ENCODE results near the gene PSD2. TPM values are rescaled to one million over a fixed set of nuclear protein-coding genes. Genes with fewer than 3 reads are reported as not detected.

The PSD2 gene
- total and polyA plus RNA-seq, 2 experiments from 2014 or later = 0.08 to 0.10 TPM

- no peak for TF ChIP-seq ZNF462 (CRISPR knock-in tag; IDR thresholded peaks at IDR 0.05)
Measured at GRCh38 chr5:139763930-139764791, 31.4 kb upstream of the PSD2 start (continued).

GRCh38 chr5:139764886-139765408 is 30.7 kb upstream of the PSD2 start:
- Histone ChIP-seq H2AFZ (no peak overlapping the region), H3K9me2 (ENCODE audit: insufficient read depth) (no peaks in the 10 kb centered on the region), H3K4me3 (peak overlapping the region; percentile 79; the same call in 1 of the 2 replicates), H3K4me2 (peak overlapping the region; percentile 84), H3K27ac (ENCODE audit: low read depth) (no peak overlapping the region), H3F3A (replicated peaks; ENCODE audit: low read depth) (no peaks in the 10 kb centered on the region), H3K4me1 (ENCODE audit: insufficient read depth) (peaks cover 15% of the 10 kb centered on the region; the same call in 1 of the 2 replicates), H3K27me3 (ENCODE audit: insufficient read depth) (peaks cover 51% of the 10 kb centered on the region), H3K79me2 (replicated peaks; ENCODE audit: insufficient read depth) (no peaks in the 10 kb centered on the region), H4K20me1 (replicated peaks; ENCODE audit: insufficient read depth) (no peaks in the 10 kb centered on the region; the same call in 1 of the 2 replicates), H3K36me3 (ENCODE audit: insufficient read depth) (no peaks in the 10 kb centered on the region)
- Mint-ChIP-seq H3K4me1 (peaks cover 51% of the 10 kb centered on the region), H3K9me3 (no peaks in the 10 kb centered on the region), H3K27me3 (ENCODE audit: insufficient read depth, low read depth, poor library complexity) (peaks cover 45% of the 10 kb centered on the region), H3K36me3 (ENCODE audit: low read depth) (no peaks in the 10 kb centered on the region; the same call in 2 of the 3 replicates), H3K27ac (no peak overlapping the region), H3K4me3 (peak overlapping the region; percentile 66)
- ATAC-seq (peak; percentile 3), DNase-seq (ENCODE audit: low spot score) (no peak)
- no peak for TF ChIP-seq ZNF114 (CRISPR knock-in tag; IDR thresholded peaks at IDR 0.05)
- no peak for TF ChIP-seq REST (IDR thresholded peaks at IDR 0.05; ENCODE audit: unreplicated experiment)
- TF ChIP-seq STAT1 (IDR thresholded peaks at IDR 0.05; ENCODE audit: unreplicated experiment) = no peak
